ENCODE results near the gene TEX26. TPM values are rescaled to one million over a fixed set of nuclear protein-coding genes. Genes with fewer than 3 reads are reported as not detected.
A peak's percentile ranks its signal among the peaks of the same experiment; 100 is the strongest.

TEX26 gene
- total RNA-seq, 1 donor, result not detected

DNA sequence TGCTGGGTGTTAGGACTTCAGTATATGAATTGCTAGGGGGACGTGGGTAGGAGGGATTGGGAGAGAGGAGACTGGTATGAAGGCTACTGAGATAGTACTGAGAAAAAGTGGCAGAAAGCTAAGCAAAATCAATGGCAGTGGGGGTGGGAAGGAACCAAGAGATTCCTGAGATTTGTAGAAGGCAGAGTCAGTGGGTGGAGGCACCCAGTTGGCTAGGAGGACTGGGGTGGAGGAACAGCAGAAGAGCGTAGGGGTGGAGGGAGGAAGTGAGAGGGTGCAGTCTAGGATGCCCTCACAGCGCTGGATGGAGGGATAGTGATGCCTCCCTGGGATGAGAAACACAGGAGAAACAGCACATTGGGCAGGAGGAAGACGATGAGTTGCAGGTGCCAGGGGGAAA, 32.0 kb upstream of the TEX26 start:
- H3K27me3 ChIP-seq (ENCODE audit: insufficient read depth, low read length), result no peaks in the 10 kb centered on the region
- no peaks in the 10 kb centered on the region for H4K20me1 ChIP-seq (ENCODE audit: insufficient read depth, low read length)
- TF ChIP-seq, protein P1, sequence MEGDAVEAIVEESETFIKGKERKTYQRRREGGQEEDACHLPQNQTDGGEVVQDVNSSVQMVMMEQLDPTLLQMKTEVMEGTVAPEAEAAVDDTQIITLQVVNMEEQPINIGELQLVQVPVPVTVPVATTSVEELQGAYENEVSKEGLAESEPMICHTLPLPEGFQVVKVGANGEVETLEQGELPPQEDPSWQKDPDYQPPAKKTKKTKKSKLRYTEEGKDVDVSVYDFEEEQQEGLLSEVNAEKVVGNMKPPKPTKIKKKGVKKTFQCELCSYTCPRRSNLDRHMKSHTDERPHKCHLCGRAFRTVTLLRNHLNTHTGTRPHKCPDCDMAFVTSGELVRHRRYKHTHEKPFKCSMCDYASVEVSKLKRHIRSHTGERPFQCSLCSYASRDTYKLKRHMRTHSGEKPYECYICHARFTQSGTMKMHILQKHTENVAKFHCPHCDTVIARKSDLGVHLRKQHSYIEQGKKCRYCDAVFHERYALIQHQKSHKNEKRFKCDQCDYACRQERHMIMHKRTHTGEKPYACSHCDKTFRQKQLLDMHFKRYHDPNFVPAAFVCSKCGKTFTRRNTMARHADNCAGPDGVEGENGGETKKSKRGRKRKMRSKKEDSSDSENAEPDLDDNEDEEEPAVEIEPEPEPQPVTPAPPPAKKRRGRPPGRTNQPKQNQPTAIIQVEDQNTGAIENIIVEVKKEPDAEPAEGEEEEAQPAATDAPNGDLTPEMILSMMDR (IDR thresholded peaks at IDR 0.05; ENCODE audit: extremely low read depth, low read depth, low read length), result no peak
- no peaks in the 10 kb centered on the region for H3K36me3 ChIP-seq (ENCODE audit: insufficient read depth, low read length)
- no peaks in the 10 kb centered on the region for H3K79me2 ChIP-seq (ENCODE audit: insufficient read depth, low read length)
- no peak overlapping the region for H3K4me3 ChIP-seq (ENCODE audit: insufficient read depth, low read length)
- H2AFZ ChIP-seq (ENCODE audit: low read length), result peak overlapping the region; percentile 32
- peak overlapping the region; percentile 25 for H3K4me2 ChIP-seq (ENCODE audit: insufficient read depth, low read length)
- H3K9me3 ChIP-seq (ENCODE audit: low read depth, low read length), result no peaks in the 10 kb centered on the region
- DNase-seq (ENCODE audit: insufficient read length, low spot score, missing footprints), result no peak
- peak overlapping the region; percentile 94 for H3K27ac ChIP-seq (ENCODE audit: low read depth, low read length)
- H3K4me1 ChIP-seq (ENCODE audit: insufficient read depth, low read length), result peaks cover 45% of the 10 kb centered on the region

DNA sequence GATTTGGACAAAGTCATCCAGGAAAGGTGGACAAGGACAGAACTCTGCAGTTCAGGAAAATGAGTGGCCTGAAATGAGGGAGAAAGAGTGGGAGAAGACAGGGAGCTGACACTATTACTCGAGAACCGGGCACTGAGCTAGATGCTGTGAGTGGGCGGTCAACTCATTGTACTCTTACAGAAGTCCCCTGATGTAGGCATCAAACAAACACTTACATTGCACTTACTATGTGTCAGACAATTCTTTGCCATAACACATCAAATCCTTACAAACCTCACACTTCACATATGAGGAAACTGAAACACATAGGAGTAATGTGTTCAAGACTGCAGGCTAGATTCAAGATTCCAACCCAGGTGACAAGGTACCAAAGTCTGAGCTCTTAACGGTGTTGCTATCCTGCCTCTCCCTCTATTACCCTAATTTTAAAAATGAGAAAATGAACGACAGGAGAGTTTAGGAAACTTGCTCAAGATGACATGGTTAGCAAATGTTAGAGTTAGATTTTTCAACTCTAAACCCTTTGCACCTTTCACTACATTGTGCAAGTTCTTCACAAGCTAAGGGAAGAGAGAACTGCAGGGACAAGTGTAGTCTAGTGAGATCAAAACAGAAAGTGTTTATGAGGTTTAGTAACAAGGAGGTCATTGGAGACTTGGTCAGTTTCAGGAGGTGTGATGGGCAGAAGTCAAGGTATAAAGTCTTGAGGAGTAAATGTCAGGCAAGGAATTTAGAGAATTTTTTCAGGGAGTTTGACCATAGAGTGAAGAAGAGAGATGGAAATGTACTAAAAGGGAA, 31.3 kb upstream of the TEX26 start:
- Histone ChIP-seq H3K4me1 (ENCODE audit: insufficient read depth, low read length) (peaks cover 45% of the 10 kb centered on the region), H3K9me3 (ENCODE audit: low read depth, low read length) (no peaks in the 10 kb centered on the region), H2AFZ (ENCODE audit: low read length) (peak overlapping the region; percentile 32), H3K27me3 (ENCODE audit: insufficient read depth, low read length) (no peaks in the 10 kb centered on the region), H3K4me2 (ENCODE audit: insufficient read depth, low read length) (no peak overlapping the region), H3K4me3 (ENCODE audit: insufficient read depth, low read length) (no peak overlapping the region), H4K20me1 (ENCODE audit: insufficient read depth, low read length) (no peaks in the 10 kb centered on the region), H3K27ac (ENCODE audit: low read depth, low read length) (peak overlapping the region; percentile 94), H3K79me2 (ENCODE audit: insufficient read depth, low read length) (no peaks in the 10 kb centered on the region), H3K36me3 (ENCODE audit: insufficient read depth, low read length) (no peaks in the 10 kb centered on the region)
- TF ChIP-seq, protein P1 (IDR thresholded peaks at IDR 0.05; ENCODE audit: extremely low read depth, low read depth, low read length), result no peak
- no peak for DNase-seq (ENCODE audit: insufficient read length, low spot score, missing footprints)

DNA sequence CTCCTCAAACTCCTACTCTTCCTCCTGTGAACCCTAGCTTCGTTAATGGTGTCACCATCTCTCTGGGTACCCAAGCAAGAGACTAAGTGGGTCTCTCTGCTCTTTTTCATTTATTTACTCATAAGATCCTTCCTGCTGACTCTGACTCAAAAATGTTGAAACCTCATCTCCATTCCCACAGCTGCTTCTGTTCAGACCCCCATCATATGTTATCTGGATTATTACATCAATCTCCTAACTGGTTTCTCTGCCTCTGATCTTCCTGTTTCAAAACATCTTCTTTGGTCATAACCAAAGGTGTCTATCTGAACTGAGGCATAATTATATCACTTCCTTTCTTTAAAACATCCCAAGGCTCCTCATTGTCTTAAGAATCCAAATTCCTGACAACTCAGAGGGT, 28.4 kb upstream of the TEX26 start:
- Histone ChIP-seq H3K27me3 (ENCODE audit: insufficient read depth, low read length) (no peaks in the 10 kb centered on the region), H3K9me3 (ENCODE audit: low read depth, low read length) (no peaks in the 10 kb centered on the region), H4K20me1 (ENCODE audit: insufficient read depth, low read length) (no peaks in the 10 kb centered on the region), H3K36me3 (ENCODE audit: insufficient read depth, low read length) (no peaks in the 10 kb centered on the region), H3K4me2 (ENCODE audit: insufficient read depth, low read length) (no peak overlapping the region), H2AFZ (ENCODE audit: low read length) (no peak overlapping the region), H3K27ac (ENCODE audit: low read depth, low read length) (no peak overlapping the region), H3K4me3 (ENCODE audit: insufficient read depth, low read length) (no peak overlapping the region), H3K4me1 (ENCODE audit: insufficient read depth, low read length) (peaks cover 46% of the 10 kb centered on the region), H3K79me2 (ENCODE audit: insufficient read depth, low read length) (peaks cover 22% of the 10 kb centered on the region)
- no peak for DNase-seq (ENCODE audit: insufficient read length, low spot score, missing footprints)
- TF ChIP-seq, protein P1 (IDR thresholded peaks at IDR 0.05; ENCODE audit: extremely low read depth, low read depth, low read length), result no peak

DNA sequence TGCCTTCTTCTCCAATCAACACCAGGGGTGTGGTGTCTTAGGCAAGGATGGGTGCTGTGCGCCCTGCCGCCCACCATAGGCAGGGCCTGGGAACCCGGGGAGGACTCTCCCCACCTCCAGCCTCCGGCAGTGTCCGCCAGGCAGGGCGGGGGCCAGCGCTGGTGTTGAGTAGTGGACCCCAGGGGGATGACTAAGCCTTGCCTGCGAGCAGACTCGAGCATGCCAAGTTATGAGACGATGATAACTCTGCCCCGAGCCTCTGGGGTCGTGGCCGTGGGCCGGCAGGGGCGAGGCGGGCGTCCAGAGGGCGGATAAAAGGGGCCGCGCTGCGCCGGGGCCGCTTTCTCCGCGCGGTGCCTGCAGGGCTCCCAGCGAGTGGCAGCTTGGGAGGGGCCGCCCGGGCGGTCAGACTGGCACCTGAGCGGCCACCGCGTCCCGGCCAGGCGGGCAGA, 26.5 kb upstream of the TEX26 start, which contains the start of gene MEDAG:
TSS of gene MEDAG (plus strand) at position 340 of the 452 bp plus-strand sequence. CDS start 245 bp downstream, outside the sequence.
- Histone ChIP-seq H4K20me1 (ENCODE audit: insufficient read depth, low read length) (peaks cover 6% of the 10 kb centered on the region), H3K27ac (ENCODE audit: low read depth, low read length) (peak within 1 kb of the TSS; percentile 89), H3K79me2 (ENCODE audit: insufficient read depth, low read length) (peaks cover 41% of the 10 kb centered on the region), H2AFZ (ENCODE audit: low read length) (peak within 1 kb of the TSS; percentile 14), H3K4me1 (ENCODE audit: insufficient read depth, low read length) (peaks cover 27% of the 10 kb centered on the region), H3K4me3 (ENCODE audit: insufficient read depth, low read length) (peak within 1 kb of the TSS; percentile 77), H3K36me3 (ENCODE audit: insufficient read depth, low read length) (peaks cover 10% of the 10 kb centered on the region), H3K9me3 (ENCODE audit: low read depth, low read length) (no peaks in the 10 kb centered on the region), H3K4me2 (ENCODE audit: insufficient read depth, low read length) (peak within 1 kb of the TSS; percentile 79), H3K27me3 (ENCODE audit: insufficient read depth, low read length) (no peaks in the 10 kb centered on the region)
- TF ChIP-seq, protein P1 (IDR thresholded peaks at IDR 0.05; ENCODE audit: extremely low read depth, low read depth, low read length), result no peak
- DNase-seq (ENCODE audit: insufficient read length, low spot score, missing footprints), result peak; percentile 93
